Activated T-helper 17 cell treated with anti-CD3 and anti-CD28 coated beads, Interleukin-2, amount 50 U/mL, for 72 hours (primary cell): ENCODE results near the gene ARHGAP27. TPM values are rescaled to one million over a fixed set of nuclear protein-coding genes. Genes with fewer than 3 reads are reported as not detected.
"Not testable (repeated sequence)": the region's sequence is repeated elsewhere in the genome, so short reads cannot be mapped to it uniquely, and the experiment has no call there.

Experiments used
- ATAC-seq: fragments of 150-1000 bp; cut with Tn5 transposase; replicated peaks from 2 replicates; pipeline ENCODE4 v1.10.0; 2021; ENCODE audit warnings: mild to moderate bottlenecking, moderate library complexity
- H3K27ac Mint-ChIP-seq: one replicate; pipeline ENCODE4 v1.8.0; 2022; ENCODE audit warnings: mixed read lengths
- H3K27me3 Mint-ChIP-seq: one replicate; pipeline ENCODE4 v1.8.0; 2022; ENCODE audit warnings: mixed read lengths
- H3K36me3 Mint-ChIP-seq: one replicate; pipeline ENCODE4 v1.8.0; 2022; ENCODE audit warnings: low read depth, mild to moderate bottlenecking, mixed read lengths
- H3K4me1 Mint-ChIP-seq: one replicate; pipeline ENCODE4 v1.8.0; 2022; ENCODE audit warnings: mixed read lengths
- H3K4me3 Mint-ChIP-seq: one replicate; pipeline ENCODE4 v1.8.0; 2022; ENCODE audit warnings: mild to moderate bottlenecking, mixed read lengths
- H3K9me3 Mint-ChIP-seq: one replicate; pipeline ENCODE4 v1.8.0; 2022; ENCODE audit warnings: mixed read lengths
- total RNA-seq, 2 donors: library from RNA; stranded (reverse); gene quantifications; one replicate each; pipeline ENCODE4 v1.2.3, GENCODE V29; 2022

Gene ARHGAP27, protein sequence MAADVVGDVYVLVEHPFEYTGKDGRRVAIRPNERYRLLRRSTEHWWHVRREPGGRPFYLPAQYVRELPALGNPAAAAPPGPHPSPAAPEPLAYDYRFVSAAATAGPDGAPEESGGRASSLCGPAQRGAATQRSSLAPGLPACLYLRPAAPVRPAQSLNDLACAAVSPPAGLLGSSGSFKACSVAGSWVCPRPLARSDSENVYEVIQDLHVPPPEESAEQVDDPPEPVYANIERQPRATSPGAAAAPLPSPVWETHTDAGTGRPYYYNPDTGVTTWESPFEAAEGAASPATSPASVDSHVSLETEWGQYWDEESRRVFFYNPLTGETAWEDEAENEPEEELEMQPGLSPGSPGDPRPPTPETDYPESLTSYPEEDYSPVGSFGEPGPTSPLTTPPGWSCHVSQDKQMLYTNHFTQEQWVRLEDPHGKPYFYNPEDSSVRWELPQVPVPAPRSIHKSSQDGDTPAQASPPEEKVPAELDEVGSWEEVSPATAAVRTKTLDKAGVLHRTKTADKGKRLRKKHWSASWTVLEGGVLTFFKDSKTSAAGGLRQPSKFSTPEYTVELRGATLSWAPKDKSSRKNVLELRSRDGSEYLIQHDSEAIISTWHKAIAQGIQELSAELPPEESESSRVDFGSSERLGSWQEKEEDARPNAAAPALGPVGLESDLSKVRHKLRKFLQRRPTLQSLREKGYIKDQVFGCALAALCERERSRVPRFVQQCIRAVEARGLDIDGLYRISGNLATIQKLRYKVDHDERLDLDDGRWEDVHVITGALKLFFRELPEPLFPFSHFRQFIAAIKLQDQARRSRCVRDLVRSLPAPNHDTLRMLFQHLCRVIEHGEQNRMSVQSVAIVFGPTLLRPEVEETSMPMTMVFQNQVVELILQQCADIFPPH
- 10 to 100 TPM; 54.5 to 55.5 TPM for total RNA-seq

GRCh38 chr17:45432405-45433158, at the start of gene ARHGAP27:
TSS of gene ARHGAP27 (minus strand) at chr17:45432870. CDS start at chr17:45430279, 2,591 bp downstream.
- Mint-ChIP-seq H3K27ac (no peak within 1 kb of the TSS), H3K36me3 (no peaks in the 10 kb centered on the region), H3K4me1 (no peaks in the 10 kb centered on the region), H3K4me3 (peak within 1 kb of the TSS; percentile 81), H3K9me3 (no peaks in the 10 kb centered on the region), H3K27me3 (no peaks in the 10 kb centered on the region)
- ATAC-seq, result no peak

- H3K9me3 Mint-ChIP-seq, ATAC-seq, H3K27ac Mint-ChIP-seq, H3K4me1 Mint-ChIP-seq, H3K27me3 Mint-ChIP-seq, H3K4me3 Mint-ChIP-seq: not testable (repeated sequence)
- peaks cover 23% of the 10 kb centered on the region for H3K36me3 Mint-ChIP-seq
These were observed 49.6 kb upstream of the ARHGAP27 start for GRCh38 chr17:45482317-45482716.

- H3K4me3 Mint-ChIP-seq, ATAC-seq, H3K27me3 Mint-ChIP-seq, H3K9me3 Mint-ChIP-seq, H3K4me1 Mint-ChIP-seq, H3K27ac Mint-ChIP-seq: not testable (repeated sequence)
- H3K36me3 Mint-ChIP-seq, result peaks cover 69% of the 10 kb centered on the region
These were observed 42.8 kb upstream of the ARHGAP27 start for GRCh38 chr17:45475436-45475835.

GRCh38 chr17:45472249-45472648, 39.6 kb upstream of the ARHGAP27 start:
- ATAC-seq, H3K27ac Mint-ChIP-seq, H3K27me3 Mint-ChIP-seq, H3K9me3 Mint-ChIP-seq, H3K4me1 Mint-ChIP-seq, H3K4me3 Mint-ChIP-seq: not testable (repeated sequence)
- peaks cover 50% of the 10 kb centered on the region for H3K36me3 Mint-ChIP-seq

GRCh38 chr17:45469204-45469563, 36.5 kb upstream of the ARHGAP27 start:
- peaks cover 28% of the 10 kb centered on the region for H3K36me3 Mint-ChIP-seq
- H3K27me3 Mint-ChIP-seq, H3K27ac Mint-ChIP-seq, H3K4me1 Mint-ChIP-seq, H3K4me3 Mint-ChIP-seq, H3K9me3 Mint-ChIP-seq, ATAC-seq: not testable (repeated sequence)

DNA sequence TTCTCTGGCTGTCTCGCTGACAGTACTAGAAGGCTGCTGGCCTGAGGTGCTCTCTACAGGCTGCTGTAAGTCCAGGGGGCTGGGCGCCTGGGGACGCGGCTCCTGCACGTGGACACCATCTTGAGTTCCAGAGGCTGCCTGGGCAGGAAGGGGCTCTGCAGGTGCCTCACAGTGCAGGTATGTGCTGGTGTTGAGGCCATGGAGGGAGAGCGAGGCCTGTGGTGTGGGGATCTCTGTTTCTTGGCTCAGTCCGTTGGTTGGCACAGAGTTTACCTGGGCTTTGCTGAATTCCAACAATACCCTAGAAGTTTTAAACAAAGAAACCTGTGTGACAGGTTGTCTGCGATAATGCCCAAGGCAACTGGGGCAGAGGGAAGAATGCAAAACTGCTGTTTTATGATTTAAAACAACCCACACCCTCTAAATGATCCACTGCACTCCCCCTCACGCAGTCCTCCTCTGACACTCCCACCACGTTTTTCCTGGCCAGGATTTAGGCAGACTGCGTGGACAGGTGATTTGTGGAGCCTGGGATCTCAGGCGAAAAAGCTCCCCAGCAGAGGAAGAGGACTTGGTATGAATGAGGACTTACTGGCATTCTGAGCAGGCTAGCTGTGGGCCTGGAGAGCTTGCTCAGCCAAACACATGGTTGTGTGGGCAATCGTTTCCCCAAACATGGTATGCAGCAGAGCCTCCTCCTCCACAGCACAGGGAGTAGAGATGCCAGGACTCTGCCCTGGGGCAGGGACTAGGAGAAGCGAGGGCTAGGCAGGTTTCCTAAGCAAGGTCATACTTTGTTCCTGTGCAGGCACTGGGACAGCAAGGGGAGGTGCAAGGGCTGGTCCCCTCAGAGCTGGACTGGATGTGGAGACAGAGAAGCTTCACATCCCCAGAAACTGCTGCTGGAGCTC, 35.9 kb upstream of the ARHGAP27 start:
- H3K9me3 Mint-ChIP-seq, H3K4me3 Mint-ChIP-seq, H3K27me3 Mint-ChIP-seq, H3K4me1 Mint-ChIP-seq, ATAC-seq, H3K27ac Mint-ChIP-seq: not testable (repeated sequence)
- H3K36me3 Mint-ChIP-seq, result peaks cover 22% of the 10 kb centered on the region

GRCh38 chr17:45461524-45462327, 29.1 kb upstream of the ARHGAP27 start:
- Mint-ChIP-seq H3K36me3 (peaks cover 32% of the 10 kb centered on the region), H3K4me3 (peak overlapping the region; percentile 50), H3K27ac (peak overlapping the region; percentile 91)
- not testable (repeated sequence) for H3K4me1 Mint-ChIP-seq, H3K9me3 Mint-ChIP-seq, H3K27me3 Mint-ChIP-seq
- peak; percentile 97 for ATAC-seq

- H3K9me3 Mint-ChIP-seq, H3K27me3 Mint-ChIP-seq, ATAC-seq, H3K4me1 Mint-ChIP-seq, H3K4me3 Mint-ChIP-seq, H3K27ac Mint-ChIP-seq: not testable (repeated sequence)
- peaks cover 38% of the 10 kb centered on the region for H3K36me3 Mint-ChIP-seq
These were observed 27.8 kb upstream of the ARHGAP27 start for GRCh38 chr17:45460422-45460821.

GRCh38 chr17:45454341-45454740, 21.7 kb upstream of the ARHGAP27 start:
- ATAC-seq, H3K9me3 Mint-ChIP-seq, H3K4me1 Mint-ChIP-seq, H3K27me3 Mint-ChIP-seq, H3K4me3 Mint-ChIP-seq: not testable (repeated sequence)
- Mint-ChIP-seq H3K27ac (peak overlapping the region; percentile 38), H3K36me3 (peaks cover 41% of the 10 kb centered on the region)

GRCh38 chr17:45453731-45454130, 21.1 kb upstream of the ARHGAP27 start:
- not testable (repeated sequence) for H3K4me1 Mint-ChIP-seq, ATAC-seq, H3K9me3 Mint-ChIP-seq, H3K27ac Mint-ChIP-seq, H3K4me3 Mint-ChIP-seq, H3K27me3 Mint-ChIP-seq
- H3K36me3 Mint-ChIP-seq, result peaks cover 42% of the 10 kb centered on the region

GRCh38 chr17:45453225-45453534, 20.5 kb upstream of the ARHGAP27 start:
- H3K4me3 Mint-ChIP-seq, H3K27ac Mint-ChIP-seq, H3K9me3 Mint-ChIP-seq, ATAC-seq, H3K27me3 Mint-ChIP-seq, H3K4me1 Mint-ChIP-seq: not testable (repeated sequence)
- peaks cover 42% of the 10 kb centered on the region for H3K36me3 Mint-ChIP-seq

DNA sequence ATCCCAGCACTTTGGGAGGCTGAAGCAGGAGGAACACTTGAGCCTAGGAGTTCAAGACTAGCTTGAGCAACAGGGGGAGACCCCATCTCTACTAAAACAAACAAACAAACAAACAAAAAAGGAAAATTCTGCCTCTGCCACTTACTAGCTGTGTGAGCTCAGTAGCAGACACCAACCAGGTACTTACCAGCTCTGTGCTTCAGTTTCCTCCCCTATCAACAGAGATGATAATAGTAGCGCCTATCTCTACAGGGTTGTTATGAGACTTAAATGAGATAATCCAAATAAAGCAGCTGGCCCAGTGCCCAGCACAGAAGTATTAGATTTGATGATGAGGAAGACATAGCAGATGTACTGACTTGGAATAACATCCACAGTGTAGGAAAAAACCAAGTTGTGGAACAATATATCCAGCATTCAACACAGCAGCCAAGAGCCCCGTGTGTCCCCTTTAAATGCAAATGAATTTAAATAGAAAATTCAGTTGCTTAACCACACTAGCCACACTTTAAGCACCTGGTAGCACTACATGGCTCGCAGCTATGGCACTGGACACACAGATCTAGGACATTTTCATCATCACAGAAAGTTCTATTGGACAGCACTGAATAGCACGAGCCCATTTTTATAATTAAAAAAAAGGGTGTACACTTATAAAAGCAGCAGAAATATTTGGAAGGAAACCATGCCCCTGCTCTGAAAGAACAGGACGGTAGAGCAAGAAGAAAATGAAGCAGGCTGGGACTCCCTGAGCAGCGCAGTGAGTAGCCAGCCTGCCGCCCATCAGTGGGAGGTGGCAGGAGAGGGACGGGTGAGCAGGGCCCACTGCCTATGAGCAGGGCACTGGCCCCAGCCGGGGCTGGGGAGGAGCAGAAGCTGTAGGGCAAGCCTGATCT, 19.9 kb upstream of the ARHGAP27 start:
- not testable (repeated sequence) for H3K4me1 Mint-ChIP-seq, H3K4me3 Mint-ChIP-seq, ATAC-seq, H3K9me3 Mint-ChIP-seq, H3K27ac Mint-ChIP-seq, H3K27me3 Mint-ChIP-seq
- peaks cover 40% of the 10 kb centered on the region for H3K36me3 Mint-ChIP-seq
